ENCODE data around the gene TMOD2.

The TMOD2 gene

GRCh38 chr15:51828621-51829375 lies 77.4 kb downstream of the TMOD2 start:
- DNase-seq, result no peak

DNA sequence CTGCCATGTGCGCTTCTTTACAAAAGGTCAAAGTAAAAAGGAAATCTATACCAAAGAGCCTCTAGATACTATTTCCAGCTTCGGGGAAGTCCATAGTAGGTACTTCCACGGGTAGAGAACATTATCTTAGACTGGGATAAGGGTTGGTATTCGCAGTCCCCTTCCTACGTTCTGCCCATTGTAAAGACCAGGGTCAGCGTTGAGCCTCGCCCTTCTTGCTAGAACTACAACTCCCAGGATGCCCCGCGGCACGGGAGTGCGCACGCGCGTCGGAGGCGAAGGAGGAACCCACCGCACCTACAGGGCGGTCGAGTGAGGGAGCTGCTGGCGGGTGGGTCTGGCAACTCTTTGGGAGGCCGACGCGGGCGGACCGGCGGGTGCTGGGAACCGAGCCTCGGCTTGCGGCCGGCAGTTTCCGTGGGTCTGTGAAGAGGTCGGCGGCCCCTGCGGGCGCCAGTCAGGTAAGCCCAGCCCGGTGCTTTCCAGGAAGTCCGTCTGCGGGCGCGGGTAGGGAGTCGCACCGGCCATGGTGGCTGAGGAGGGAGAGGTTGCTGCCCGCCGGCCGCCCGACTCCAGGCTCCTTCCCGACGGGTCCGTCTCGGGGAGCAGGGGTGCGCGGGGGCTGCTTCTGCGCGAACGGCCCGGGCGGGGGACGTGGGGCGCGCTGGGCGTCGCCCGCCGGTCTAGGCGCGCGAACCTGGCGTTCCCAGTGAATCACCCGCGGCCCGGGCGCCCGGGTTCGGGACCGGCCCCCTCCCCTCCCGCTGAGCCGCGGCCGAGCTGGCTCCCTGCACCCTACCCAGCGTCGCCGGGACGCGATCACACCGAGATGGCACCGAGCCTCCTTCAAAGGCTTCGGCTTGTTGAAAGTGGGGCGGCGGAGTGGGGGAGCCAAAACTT lies 78.2 kb downstream of the TMOD2 start, which contains the start of gene TMOD3:
Gene TMOD3, plus strand, starts transcription at position 278 of the 900 bp plus-strand sequence. CDS start 33,232 bp downstream, outside the sequence.
- peak; percentile 92 for DNase-seq

DNA sequence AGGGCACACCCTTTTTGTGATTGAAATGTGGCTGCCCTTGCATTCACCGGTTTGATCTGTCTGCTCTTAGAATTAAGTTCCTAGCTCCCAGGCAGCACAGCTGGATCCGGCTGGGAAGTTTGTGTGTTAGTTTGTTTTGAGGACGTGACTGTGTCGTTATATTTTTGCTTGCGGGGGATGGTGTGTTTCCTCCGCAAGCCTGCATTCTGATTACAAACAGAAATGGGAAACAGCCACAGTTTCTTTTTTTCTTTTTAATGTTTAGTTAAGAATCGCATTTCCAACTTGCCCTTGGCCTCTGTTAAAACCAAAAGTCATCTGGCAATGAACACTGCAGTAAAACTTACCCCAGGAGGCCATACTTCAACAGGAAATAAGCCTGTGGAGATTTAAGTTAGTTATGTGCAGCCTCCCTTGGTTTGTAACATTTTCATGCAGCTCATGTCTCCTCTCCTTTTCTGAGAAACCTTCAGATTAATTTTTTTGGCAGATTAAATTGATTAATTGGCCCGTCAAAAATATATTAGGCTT lies 78.9 kb downstream of the TMOD2 start:
- peak; percentile 21 for DNase-seq

DNA sequence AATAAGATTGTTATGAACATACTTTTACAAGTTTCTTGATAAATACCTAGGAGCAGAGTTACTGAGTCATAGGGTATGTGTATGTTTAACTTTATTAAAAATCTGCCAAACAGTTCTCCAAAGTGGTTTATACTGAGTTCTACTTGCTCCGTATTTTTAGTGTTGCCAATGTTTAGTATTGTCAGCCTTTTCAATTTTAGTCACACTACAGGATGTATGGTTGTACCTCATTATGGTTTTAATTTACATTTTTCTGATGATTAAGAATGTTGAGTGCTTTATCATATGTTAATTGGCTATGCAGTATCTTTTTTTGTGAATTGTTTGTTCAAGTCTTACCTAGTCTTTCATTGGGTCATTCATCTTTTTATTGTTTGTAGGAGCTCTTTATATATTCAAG lies 82.4 kb downstream of the TMOD2 start:
- DNase-seq, result no peak

- DNase-seq, result no peak
Observed at GRCh38 chr15:51837792-51838251, 86.4 kb downstream of the TMOD2 start.

DNA sequence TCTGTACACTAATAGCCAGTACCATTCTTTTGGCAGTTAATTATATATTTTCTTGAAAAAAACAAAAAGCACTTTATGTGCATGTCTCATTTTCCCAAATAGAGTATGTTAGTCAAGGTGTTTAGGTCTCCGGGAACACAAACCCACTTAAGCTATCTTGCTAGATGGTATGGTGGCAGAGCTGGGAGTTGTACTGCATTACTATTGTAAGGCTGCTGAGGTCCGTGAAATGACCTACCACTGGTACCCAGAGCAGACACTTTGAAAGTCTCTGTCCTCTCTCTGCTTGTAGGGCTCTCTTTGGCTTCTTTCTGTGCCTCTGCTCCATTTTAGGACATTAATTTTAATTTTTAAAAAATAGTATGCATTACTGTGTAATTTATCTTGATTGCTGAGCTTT lies 86.9 kb downstream of the TMOD2 start:
- no peak for DNase-seq

DNA sequence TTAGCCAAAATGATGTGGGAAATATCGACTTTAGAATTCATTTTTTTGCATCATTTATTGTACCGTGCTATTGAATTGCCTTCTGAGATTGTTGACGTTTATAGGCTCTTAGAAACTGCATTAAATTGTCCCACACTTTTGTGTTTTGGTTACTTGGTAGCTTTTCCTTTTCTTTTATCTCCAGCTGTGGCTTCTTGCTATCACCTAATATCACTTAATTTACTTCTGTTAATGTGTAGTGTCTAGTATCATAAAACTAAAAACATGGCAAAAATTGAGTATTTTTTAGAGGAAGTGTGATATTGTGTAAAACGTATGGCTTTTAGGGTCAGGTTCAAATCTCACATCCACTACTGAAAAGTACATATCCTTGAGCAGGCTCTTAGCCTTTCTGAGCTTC lies 89.3 kb downstream of the TMOD2 start:
- no peak for DNase-seq

GRCh38 chr15:51841406-51842040 lies 90.1 kb downstream of the TMOD2 start:
- DNase-seq, result no peak

- no peak for DNase-seq
Observed at GRCh38 chr15:51842265-51842664, 90.9 kb downstream of the TMOD2 start.

- no peak for DNase-seq
Observed at GRCh38 chr15:51842852-51843737, 91.7 kb downstream of the TMOD2 start.

DNA sequence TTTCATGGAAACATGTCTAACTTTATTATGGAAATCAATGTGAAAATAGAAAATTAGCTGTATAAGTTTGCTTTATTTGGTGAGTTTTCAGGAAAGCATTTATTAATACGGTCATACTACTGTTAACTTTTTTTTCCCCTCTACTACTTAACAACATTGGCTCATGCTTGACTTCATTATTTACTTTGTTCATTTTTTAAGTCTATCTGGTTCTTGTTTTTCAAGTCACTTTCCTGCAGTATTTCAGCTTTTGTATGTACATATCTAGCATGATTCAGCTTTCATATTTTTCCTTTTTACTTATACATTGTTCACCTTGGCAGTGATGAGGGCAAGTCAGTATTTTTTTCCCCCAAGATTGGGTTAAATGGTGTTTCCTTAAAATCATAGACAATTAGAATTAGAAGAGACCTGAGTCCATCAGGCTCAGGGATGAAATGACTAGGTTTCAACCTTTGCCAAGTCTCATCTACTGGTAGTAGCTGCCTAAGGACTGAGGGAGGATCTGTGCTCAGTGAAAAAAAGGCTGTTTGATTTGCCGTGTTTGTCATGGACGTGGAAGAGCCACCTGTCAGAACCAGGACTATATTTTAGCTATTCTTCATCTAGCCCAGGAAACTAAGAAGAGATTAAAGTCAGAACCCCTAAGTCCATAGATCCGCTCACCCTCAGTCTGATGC lies 93.5 kb downstream of the TMOD2 start:
- no peak for DNase-seq

DNA sequence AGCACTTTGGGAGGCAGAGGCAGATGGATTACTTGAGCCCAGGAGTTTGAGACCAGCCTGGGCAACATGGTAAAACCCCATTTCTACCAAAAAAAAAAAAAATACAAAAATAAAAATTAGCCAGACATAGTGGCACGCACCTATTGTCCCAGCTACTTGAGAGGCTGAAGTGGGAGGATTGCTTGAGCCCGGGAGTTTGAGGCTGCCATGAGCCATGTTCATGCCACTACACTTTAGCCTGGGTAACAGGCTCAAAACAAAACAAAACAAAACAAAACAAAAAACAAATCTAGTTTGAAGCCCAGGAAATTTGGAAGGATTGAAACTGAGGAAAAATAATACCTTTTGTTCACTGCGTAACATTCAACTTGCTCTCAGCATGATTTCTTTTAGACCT lies 94.7 kb downstream of the TMOD2 start:
- DNase-seq, result no peak

GRCh38 chr15:51846463-51847230 lies 95.2 kb downstream of the TMOD2 start:
- DNase-seq, result no peak

DNA sequence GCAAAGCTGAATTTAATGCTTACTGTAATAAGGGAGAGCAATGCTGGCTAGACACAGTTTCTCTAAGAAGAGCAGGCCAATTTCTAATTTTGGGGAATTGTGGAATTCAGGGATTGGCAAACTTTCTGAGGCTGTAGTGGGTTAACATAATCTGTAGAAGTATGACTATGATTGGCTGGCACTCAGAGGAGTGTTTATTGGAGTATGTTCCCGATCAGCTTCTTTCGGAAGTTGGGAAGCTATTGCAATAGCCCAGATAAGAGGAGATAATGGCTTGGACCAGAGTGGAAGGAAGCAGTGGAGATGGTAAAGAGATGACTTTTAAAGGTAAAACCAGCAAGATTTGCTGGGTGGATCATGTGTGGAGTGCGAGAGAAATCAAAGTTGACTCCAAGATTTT lies 97.4 kb downstream of the TMOD2 start:
- no peak for DNase-seq

- DNase-seq, result no peak
Observed at GRCh38 chr15:51849860-51850259, 98.5 kb downstream of the TMOD2 start.

- no peak for DNase-seq
Observed at GRCh38 chr15:51853998-51854397, 102.6 kb downstream of the TMOD2 start.

- DNase-seq, result no peak
Observed at GRCh38 chr15:51855612-51856011, 104.2 kb downstream of the TMOD2 start.

- DNase-seq, result no peak
Observed at GRCh38 chr15:51856714-51857380, 105.5 kb downstream of the TMOD2 start.

DNA sequence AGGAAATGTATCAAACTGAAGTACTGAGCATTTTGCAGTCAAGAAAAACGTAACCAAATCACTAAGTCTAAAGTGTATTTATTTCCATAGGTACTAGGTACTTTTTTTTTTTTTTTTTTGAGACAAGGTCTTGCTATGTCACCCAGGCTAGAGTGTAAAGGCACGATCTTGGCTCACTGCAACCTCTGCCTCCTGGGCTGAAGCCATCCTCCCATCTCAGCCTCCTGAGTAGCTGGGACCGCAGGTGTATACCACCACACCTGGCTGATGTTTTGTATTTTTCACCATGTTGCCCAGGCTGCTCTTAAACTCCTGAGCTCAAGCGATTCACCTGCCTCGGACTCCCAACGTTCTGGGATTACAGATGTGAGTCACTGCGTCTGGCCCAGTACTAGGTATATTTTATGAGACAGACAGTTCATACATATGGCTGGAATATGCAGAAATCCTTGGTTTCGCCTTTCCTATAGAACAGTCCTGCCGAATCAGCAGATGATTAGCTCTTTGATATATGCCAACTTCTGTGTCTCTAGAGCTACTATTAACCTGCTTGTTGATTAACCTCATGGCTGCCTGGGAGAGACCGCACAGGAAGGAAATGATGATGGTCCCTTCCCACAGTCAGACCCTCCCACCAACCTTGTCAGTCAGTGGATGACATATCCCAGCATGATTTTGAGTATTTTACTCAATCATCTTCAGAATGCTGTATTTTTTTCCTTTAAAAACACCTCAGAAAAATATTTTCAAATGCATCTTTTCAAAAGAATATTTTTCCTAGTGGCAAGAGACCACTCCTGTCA lies 110.4 kb downstream of the TMOD2 start:
- DNase-seq, result peak; percentile 80

All from CD4-positive, alpha-beta T cell treated with Interleukin-17A for 1 hour (primary cell).